Stimulated activated CD8-positive, alpha-beta memory T cell treated with anti-CD3 and anti-CD28 coated beads, Interleukin-7, amount 100 ng/mL, for 48 hours (primary cell): ENCODE measurements around the gene NUDT4B.
"Not testable (repeated sequence)": the region's sequence is repeated elsewhere in the genome, so short reads cannot be mapped to it uniquely, and the experiment has no call there.

Source experiments
- DNase-seq, 2 donors: peaks; one replicate each; pipeline ENCODE4 v3.0.0-alpha.2; 2020; ENCODE audit warnings: low read depth in 1 of 2; ENCODE audit errors: extremely low read depth in 1 of 2

NUDT4B gene

DNA sequence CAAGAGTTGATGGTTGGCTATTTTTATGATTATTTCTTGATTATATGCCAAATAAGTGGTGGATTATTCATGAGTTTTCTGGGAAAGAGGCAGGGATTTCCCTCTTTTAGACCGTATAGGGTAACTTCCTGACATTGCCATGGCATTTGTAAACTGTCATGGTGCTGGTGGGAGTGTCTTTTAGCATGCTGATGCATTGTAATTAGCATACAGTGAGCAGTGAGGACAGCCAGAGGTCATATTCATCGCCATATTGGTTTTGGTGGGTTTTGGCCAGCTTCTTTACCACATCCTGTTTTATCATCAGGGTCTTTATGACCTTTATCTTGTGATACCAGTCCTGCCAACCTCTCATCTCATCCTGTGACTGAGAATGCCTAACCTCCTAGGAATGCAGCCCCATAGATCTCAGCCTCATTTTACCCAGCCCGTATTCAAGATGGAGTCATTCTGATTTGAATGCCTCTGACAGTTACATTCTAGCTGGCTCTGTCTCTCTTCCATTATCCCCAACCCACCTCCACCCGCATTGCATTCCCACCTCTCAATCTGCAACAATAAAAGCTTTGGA is 45.3 kb downstream of the NUDT4B start:
- DNase-seq: not testable (repeated sequence)
